ENCODE data around the gene WNT3.
"Not testable (repeated sequence)": the region's sequence is repeated elsewhere in the genome, so short reads cannot be mapped to it uniquely, and the experiment has no call there.

WNT3 gene

DNA sequence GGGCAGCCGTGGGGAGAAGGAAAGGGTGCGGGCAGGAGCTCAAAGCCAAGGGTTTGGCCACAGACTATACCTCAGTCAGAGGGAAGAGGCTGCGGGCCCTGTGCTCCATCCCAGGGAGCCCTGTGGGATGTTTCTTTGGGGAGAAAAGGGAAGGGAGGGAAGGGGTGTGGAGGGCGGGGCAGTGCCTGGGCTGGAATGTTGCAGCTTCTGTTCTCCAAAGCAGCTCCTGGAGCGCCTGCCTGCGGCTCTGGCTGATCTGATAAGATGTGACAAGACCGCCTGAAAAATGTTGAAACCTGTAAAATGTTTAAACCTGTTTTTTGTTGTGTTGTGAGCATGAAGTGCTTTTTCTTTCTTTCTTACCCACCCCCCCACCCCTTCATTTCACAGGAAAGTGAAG lies 32.8 kb downstream of the WNT3 start:
- no peak for DNase-seq (ENCODE audit: low read depth)

DNA sequence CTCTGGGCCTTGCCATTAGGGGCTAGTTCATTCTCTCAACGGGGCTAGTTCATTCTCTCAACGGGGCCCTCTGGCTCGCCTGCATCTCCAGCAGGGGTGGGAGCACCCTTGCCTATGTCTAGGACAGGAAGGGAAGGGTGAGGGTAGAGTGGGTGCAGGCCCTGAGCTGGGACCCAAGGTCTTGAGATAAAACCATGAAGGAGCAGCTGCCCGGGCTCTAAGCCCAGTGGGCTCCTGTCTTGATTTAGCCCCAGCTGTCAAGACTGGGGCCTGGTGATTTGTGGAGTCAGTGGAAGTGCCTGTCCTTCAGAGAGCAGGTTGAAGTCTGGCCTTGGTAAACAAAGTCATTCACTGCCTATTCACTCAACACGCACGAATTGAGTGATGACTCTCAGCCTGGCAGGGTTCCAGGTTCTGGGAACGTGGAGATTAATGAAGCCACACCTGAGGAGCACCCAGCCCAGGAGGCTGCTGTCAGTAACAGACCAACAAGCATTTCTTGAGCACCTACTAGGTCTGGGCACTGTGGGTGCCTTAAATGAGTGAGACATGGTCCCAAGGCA lies 35.4 kb downstream of the WNT3 start:
- no peak for DNase-seq (ENCODE audit: low read depth)

DNA sequence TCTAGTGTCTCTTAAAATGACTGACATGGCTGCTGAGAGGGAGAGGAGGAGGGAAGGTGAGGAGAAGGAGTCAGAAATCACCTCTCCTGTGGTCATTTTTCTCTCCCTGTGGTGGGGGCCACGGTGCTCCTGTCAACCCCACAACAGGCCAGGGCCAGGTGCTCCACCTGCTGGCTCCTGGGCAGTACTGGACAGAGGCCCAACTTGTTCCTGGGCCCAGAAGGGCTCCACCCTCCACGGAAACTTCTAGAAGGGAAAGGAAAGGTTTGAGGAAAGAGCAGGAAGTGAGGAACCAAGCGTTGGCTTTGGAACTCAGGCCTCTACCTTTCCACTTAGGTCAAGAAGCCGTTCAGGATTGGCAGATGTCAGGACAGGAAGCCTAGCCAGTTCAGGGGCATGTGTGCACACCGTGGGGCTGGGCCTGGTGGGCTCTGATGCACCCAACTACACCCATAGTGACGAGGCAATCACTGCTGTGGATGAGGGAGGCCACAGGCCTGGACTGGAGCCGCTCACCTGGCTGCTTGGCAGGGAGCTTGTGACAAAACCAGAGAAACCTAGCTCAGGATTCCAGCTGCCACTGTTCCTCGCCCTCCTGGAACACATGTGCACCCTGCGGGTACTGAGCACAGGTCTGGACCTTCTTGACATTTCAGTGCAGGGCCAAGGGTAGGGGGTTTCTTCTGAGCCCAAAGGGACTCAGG lies 36.1 kb downstream of the WNT3 start:
- no peak for DNase-seq (ENCODE audit: low read depth)

DNA sequence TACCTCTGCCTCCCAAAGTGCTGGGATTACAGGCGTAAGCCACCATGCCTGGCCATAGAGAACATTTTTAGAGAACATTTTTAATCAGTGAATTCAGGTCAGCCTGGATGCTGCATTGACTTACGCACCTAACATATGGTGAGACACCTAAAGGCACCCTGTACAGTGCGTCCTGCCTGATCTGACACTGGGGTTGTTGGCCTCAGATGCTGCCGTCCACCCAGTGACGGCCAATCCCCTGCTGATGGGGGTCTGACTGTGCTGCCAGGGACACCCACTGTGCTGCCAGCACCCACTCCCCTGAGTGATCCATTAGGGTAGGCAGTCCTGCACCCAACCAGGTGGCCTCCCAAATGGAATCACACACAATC lies 38.5 kb downstream of the WNT3 start:
- no peak for DNase-seq (ENCODE audit: low read depth)

DNA sequence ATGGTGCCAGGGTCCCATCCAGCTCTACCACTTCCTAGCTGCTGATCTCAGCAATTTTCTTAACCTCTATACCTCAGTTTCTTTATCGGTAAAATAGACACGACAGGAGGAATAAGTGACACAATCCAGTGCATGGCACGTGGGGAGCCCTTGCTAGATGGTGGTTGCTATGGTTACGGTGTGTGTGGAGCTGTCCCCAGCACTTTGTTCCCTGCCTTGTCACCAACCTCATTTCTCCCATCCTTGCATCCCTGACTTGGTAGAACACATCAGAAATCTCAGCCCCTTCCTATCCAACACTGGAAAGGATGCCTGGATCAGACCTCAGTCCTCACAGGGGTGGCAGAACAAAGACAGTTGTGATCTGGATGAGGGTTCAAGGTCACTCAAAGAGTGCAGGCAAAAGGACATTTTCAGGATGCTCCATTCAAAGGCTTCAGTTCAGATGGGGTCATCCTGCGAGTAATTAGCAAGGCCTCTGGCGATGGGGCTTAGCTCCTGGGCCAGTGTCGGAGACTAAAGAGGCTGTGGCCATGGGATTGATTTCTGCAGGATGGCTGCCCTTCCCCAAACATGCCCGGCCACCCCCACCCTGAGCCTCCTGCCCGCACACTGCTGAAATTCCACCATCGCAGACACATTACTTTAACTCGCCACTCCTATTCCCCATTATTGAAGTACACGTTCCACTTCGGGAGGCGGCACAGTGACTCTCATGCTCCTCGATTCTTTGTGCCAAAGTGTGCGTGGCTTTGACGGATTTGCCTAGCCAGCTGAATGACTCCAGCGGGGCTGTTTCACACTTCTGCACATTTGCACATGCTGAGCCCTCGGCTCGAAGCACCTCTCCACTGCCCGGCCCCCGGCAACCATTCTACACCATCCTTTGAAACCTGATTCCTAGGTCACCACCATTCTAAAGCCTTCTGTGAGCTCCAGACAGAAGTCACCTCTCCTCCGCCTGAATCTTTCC lies 40.3 kb downstream of the WNT3 start:
- no peak for DNase-seq (ENCODE audit: low read depth)

DNA sequence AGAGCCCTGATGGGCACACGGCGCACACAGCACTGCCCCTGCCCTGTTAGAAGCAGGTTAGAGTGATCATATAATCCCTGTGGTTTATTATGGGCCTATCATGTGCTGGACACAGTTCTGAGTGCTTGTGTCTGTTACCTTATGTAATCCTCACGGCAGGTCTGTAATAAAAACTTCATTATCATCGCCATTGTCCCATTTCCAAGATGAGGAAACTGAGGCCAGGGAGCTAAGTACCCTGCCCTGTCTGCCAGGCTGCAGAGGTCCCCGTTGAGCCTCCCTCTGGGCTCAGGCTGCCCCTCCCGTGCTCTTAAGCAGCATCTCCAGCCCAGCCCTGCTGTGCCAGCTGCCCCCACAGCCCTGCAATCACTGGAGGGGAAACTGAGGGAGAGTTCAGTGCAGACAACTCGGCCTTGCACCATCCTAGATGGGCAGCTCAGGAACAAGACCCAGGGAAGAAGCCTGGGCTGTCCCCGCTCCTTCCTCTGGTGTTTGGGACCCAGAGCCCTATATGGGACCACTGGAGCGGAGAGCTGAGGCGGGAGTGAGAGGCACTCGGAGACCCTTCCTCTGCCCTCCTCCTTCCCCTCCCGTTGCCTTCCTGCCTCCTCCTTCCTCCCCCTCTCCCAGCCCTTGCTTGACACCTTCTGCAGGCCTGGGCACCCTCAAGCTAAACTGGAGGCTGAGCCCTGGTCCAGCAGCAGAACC lies 42.0 kb downstream of the WNT3 start:
- DNase-seq (ENCODE audit: low read depth), result no peak

DNA sequence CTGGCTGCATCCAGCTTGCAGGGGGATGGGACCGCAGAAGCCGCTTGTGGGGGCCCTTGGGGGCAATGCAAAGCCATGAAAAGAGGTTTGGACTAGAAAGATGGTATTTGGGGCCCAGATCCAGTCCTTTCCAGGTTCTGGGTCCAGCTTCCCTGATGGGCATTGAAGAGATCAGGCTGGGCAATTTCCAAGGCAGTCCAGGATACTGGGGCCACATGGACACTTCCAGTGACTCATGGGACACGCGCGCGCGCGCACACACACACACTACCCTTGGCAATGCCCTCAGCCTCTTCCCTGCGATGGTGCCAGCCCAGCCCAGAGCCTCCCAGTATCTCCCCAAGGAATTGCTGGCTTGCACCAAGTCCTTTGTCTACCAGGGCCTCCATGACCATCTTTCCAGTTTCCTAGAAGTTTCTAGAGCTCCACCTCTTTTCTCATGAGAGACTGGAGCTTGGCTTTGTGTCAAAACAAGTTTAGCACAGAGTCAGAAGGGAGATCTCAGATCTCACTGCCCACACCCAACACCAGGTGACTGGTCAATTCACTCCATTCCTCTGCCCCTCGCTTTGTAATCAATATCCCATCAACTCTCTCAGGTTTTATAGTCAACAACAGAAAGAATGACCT lies 44.3 kb downstream of the WNT3 start:
- no peak for DNase-seq (ENCODE audit: low read depth)

DNA sequence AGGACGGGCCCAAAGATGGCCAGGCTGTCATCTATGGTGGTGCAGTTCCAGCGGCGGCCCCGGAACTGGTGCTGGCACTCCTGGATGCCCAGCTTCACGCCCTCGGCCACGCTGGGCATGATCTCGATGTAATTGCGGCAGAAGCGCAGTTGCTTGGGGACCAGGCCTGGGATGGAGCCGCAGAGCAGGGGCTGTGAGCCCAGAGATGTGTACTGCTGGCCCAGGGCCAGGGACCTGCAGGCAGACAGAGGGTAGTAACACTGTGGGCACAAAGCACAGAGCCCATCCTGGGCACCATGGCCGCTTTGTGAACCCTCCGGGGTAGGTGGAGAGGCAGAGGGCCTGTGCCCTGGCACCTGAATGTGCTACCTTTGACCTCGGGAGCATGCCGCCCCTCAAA lies 44.8 kb downstream of the WNT3 start:
- DNase-seq (ENCODE audit: low read depth), result no peak

DNA sequence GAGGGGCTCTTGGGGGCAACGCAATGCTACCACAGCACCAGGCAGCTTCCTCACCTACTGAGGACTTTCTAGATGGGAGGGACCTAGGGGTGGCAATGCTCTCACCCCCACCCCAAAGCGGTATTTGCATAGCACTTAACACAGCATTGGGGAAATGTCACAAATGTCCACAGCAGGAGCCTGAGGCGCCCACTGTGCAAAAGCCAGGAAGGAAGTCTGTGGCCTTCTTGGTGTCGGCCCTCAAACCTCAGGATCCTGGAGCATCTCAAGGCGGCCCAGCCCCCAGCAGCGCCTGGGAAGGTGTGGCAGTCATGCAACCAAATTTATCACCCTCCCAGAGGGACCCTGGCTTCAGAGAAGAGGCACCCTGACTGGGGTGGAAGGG lies 45.3 kb downstream of the WNT3 start:
- no peak for DNase-seq (ENCODE audit: low read depth)

DNA sequence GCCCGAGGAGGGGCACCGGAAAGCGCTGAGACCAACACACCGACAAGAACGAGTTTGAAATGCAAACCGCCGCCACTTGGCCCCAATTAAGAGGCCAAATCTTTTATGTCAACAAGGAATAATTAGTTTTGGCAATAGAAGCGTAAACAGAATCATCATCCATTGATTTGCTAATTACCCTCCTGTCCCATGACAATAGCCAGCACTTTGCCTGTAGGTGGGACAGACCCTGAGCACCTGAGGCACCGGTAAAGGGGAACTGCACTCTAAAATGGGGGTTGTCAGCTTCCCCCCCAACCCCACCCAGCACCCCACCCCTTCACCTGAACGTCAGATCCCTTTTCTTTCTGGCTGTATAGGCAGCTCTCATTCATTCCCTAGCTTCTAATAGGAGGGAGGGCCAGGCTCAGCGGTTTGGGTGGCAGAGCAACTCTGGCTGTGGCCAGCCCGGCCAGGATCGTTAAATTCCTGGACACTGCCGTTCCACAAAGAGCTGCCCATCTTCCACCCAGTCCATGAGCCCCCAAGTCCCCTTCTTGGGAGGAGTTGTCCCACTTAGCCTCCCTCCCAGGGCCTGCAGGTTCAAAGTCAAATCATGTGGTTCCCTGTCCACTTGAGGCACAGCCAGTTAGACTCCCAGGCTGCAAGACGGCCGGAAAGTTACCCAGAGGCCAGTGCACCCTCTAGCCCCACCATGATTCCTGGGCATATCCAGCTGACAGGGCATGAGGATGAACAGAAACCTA lies 45.8 kb downstream of the WNT3 start:
- DNase-seq (ENCODE audit: low read depth), result no peak

DNA sequence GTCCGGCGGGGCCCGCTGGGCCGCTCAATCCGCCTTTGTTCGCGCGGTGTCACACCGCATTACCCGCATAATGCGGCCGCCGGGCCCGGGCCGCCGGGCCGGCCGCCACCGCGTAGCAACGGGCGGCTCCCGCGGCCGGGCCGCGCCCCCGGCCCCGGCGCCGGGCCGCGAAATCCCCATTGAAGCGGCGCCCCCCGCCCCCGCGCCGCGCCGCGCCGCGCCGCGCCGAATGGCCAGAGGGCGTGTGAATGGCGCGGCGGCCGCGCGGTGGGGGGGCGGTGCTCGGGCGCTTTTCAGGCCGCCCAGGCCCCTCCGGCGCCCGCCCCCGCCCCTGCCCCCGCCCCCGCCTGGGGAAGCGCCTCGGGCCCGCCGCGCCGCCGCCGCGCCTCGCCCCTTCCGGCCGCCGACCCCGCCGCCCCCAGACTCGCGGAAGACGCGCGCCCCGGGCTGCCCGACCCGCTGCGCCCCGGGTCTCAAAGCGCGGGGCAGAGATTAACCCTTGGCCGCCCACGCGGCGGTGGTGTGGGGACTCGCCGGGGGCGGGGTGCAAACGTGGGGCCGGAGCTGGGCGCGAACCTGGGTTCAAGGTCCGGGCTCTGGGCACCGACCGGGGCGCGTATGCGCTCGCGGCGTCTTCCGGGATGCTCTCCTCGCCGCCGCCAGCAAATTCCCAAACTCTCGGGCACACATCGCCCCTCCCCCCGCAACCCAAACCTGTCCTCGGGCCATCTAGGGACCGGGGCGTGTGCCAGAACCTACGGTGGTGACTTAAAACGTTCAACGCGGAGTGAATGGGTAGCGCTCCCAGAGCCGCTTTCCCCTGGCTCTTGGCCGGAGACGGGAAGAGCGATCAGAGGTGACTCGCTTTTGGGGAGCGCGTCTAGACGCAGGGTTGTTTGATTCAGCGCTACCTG lies 46.7 kb downstream of the WNT3 start:
- DNase-seq (ENCODE audit: low read depth), result no peak

DNA sequence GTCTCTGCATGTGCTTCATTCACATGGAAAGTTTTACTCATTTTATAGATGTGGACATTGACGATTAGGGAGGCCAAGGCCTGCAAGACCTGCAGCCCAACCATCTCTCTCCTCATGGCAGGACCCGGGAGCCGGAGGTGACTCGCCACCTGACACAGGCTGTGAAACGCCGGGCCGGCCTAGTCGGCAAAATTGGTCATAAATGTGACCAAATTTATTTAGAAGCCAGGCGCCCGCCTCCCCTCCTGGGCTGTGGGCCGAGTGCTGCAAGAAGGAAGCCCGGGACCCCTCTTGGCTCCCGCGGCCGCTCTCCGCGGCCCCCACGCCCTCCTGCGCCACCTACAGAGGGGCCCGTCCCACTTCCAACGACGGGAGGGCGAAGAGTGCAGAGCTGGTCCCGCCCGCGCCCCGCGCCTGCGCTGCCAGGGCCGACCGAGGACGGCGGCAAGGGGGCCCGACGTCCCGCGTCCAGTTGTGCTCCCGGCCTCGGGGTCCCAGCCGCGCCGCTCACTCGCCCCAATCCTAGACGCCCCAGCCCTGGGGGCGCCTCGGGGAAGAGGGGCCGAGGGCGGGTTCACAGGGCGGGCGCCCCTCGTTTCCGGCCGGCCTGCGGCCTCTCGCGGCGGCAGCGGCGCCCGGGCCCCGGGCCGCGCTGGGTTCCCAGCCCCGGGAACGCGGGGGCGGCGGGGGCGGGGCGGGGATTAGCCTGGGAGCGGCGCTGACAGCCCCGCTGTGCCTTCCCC lies 47.5 kb downstream of the WNT3 start:
- DNase-seq (ENCODE audit: low read depth), result no peak

DNA sequence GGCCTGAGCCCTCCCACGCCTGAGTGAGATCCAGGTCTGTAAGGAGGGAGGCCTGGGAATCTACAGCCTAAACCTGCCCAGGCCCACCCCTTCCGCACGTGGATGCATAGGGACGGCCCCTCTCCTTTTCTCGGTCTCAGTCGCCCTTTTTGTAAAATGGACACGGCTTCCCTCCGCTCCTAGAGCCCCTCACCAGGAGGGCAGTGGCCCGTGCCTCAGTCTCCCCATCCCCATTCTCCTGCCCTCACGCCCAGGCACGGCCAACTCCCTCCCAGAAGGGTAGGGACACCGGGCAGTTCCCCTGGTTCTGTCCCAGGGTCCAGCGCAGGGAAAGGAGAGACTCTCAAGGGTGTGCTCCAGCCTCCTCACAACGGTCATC lies 48.1 kb downstream of the WNT3 start:
- DNase-seq (ENCODE audit: low read depth), result no peak

DNA sequence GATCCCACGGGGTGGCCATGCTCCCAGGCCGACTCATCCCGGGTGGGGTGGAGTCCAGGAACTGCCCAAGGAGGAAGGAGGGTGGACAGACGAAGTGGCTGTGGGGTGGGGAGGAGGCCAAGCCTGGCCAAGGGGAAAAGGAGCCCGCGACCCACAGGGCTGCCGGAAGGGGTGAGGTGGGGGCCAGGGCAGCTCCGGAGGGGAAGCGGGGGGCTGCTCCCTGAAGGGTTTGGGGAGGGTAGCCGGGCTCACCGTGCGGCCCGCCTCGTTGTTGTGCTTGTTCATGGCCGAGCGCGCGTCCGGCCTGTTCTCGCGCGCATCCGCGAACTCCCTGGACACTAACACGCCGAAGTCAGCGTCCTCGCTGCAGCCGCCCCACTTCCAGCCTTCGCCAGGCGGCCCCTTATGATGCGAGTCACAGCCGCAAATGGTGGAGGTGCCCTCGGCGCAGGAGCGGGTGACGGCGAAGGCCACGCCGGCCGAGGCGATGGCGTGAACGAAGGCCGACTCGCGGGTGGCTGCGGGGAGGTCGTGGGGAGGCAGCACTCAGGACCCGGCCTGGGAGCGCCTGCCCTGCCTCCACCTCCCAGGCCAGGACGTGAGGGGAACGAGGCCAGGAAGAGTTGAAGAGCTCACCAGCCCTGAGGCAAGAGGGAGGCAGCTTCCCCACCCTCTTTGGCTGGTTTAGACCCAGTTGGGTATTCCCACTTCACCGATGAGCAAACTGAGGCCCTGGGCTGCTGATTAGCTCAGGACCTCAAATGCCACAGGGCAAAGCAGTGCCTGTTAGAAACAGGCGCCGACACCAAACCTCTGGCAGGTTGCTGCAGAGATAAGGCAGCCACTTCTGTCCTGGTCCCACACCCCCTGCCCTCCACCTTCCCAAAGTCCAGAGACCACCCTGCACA lies 48.7 kb downstream of the WNT3 start:
- DNase-seq (ENCODE audit: low read depth), result no peak

DNA sequence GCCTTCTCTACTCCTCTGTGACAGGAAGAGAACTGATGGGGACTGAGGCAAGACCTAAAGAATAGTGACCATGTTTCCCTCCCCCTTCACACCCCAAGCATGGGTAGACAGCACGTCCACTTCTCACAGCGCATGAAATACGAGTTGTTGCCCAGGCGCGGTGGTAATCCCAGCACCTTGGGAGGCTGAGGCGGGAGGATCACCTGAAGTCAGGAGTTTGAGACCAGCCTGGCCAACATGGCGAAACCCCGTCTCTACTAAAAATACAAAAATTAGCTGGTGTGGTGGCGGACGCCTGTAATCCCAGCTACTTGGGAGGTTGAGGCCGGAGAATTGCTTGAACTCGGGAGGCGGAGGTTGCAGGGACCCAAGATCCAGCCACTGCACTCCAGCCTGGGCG lies 49.6 kb downstream of the WNT3 start:
- not testable (repeated sequence) for DNase-seq (ENCODE audit: low read depth)

DNA sequence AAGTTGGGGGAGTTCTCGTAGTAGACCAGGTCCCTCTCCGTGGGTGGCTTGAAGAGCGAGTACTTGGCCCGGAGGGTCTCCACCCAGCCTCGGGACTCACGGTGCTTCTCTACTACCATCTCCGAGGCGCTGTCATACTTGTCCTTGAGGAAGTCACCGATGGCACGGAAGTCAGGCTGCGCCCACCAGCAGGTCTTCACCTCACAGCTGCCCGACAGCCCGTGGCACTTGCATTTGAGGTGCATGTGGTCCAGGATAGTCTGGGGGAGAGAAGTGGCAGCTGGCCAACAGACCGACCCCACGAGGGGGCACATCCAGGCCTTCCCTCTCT lies 50.0 kb downstream of the WNT3 start:
- no peak for DNase-seq (ENCODE audit: low read depth)

DNA sequence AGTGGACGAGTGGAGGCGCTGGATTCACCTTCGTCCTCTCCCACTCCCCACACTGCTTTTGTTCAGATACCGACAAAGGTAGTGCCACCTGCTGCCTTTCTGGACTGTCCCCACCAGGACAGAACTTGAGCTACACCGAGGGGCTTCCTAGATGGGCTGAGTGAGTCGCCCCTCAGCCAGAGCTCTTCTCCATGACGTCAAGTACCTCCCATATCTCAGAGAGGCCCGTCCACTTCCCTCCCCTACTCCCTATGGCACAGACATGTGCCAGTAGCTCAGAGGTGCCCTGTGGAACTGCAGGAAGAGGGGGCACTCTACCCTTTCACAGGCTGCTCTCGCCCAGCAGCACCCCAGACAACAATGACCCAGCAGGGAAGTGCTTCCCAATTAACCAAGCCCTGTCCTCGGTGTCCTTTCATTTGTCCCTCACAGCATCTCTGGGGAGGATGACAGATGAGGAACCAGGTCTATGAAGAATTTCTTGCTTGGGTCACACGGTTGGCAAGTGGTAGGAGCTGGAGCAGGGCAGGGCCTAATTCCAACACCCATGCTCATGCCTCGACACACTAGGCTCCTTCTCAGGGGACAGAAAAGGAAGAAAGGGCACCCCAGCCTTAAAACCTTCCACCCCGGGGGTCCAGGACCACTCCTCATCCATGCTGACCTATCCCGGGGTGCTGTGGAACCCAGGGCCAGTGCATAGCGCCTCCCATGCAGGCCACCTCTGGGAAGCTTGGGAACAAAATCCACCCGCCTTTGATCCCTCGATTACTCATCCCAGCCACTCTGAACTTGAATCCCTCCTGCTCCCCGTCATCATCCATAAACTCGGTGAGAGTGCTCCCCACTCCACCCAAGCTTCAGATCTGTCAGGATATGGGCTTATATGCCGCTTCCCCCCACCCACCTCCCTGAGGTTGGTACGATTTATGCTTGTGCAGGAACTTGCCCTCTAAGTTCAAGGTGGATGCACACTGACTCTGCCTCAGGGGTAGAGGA lies 51.7 kb downstream of the WNT3 start:
- no peak for DNase-seq (ENCODE audit: low read depth)

All from stimulated activated CD8-positive, alpha-beta memory T cell treated with anti-CD3 and anti-CD28 coated beads, Interleukin-15, amount 100 ng/mL, for 24 hours (primary cell).